Tibial nerve (tissue), 4 donors: ENCODE results near the gene KLHL40. TPM values are rescaled to one million over a fixed set of nuclear protein-coding genes. Genes with fewer than 3 reads are reported as not detected.

Experiments
- DNase-seq, 2 donors: peaks; one replicate each; pipeline ENCODE4 v3.0.0-alpha.2; 2019; ENCODE audit warnings: low spot score in 2 of 2
- H3K27ac ChIP-seq, 4 donors: fragments of 200-600 bp; sonication (generic) in 3 of 4; one replicate each; pipeline ENCODE4 v1.5.1; 2017 to 2019; ENCODE audit warnings: mild to moderate bottlenecking in 1 of 4
- H3K27me3 ChIP-seq, 2 donors: fragments of 200-600 bp; sonication (generic) in 1 of 2; one replicate each; pipeline versions ENCODE4 v1.5.1 to v1.6.0; 2017 to 2019
- H3K36me3 ChIP-seq, 3 donors: fragments of 200-600 bp; sonication (generic); one replicate each; pipeline ENCODE4 v1.5.1; 2018 to 2019
- H3K4me1 ChIP-seq, 4 donors: fragments of 200-600 bp; sonication (generic) in 3 of 4; one replicate each; pipeline ENCODE4 v1.5.1; 2017 to 2019
- H3K4me3 ChIP-seq, 4 donors: fragments of 200-600 bp; sonication (generic) in 3 of 4; one replicate each; pipeline ENCODE4 v1.5.1; 2017 to 2019; ENCODE audit warnings: mild to moderate bottlenecking in 1 of 4, moderate library complexity in 1 of 4
- H3K9me3 ChIP-seq, 4 donors: fragments of 200-600 bp; sonication (generic) in 3 of 4; one replicate each; pipeline ENCODE4 v1.5.1; 2017 to 2019
- CTCF ChIP-seq, 5 experiments: fragments of 200-600 bp in 3 of 5; fragments of 450-650 bp in 2 of 5; sonication (generic) in 3 of 5; IDR thresholded peaks; one replicate each; pipeline ENCODE4 v1.5.1; 2016 to 2019; ENCODE audit warnings: antibody characterized with exemption in 5 of 5, mild to moderate bottlenecking in 3 of 5, moderate library complexity in 2 of 5
- EP300 ChIP-seq, 2 donors: sonication (generic); formaldehyde crosslinking; IDR thresholded peaks; one replicate each; pipeline ENCODE4 v1.6.1; 2017; ENCODE audit warnings: antibody characterized with exemption in 2 of 2, mild to moderate bottlenecking in 1 of 2
- POLR2A ChIP-seq, 2 donors: fragments of 450-650 bp; IDR thresholded peaks; one replicate each; pipeline ENCODE4 v1.6.1; 2017; ENCODE audit warnings: antibody characterized with exemption in 2 of 2, mild to moderate bottlenecking in 2 of 2, moderate library complexity in 2 of 2
- WGBS, 2 donors: methylation state at CpG; one replicate each; pipeline ENCODE4 v1.1.5; 2018; 5-methylcytosine and 5-hydroxymethylcytosine counted together
- total RNA-seq, 4 donors: library from RNA; depleted of rRNA; stranded (reverse); fragments of >200 nt; gene quantifications; one replicate each; pipeline ENCODE4 v1.1.0, GENCODE V29; 2016

The KLHL40 gene
- total RNA-seq, 4 donors from 2014 or later: 0.42 TPM; not detected in 3

DNA sequence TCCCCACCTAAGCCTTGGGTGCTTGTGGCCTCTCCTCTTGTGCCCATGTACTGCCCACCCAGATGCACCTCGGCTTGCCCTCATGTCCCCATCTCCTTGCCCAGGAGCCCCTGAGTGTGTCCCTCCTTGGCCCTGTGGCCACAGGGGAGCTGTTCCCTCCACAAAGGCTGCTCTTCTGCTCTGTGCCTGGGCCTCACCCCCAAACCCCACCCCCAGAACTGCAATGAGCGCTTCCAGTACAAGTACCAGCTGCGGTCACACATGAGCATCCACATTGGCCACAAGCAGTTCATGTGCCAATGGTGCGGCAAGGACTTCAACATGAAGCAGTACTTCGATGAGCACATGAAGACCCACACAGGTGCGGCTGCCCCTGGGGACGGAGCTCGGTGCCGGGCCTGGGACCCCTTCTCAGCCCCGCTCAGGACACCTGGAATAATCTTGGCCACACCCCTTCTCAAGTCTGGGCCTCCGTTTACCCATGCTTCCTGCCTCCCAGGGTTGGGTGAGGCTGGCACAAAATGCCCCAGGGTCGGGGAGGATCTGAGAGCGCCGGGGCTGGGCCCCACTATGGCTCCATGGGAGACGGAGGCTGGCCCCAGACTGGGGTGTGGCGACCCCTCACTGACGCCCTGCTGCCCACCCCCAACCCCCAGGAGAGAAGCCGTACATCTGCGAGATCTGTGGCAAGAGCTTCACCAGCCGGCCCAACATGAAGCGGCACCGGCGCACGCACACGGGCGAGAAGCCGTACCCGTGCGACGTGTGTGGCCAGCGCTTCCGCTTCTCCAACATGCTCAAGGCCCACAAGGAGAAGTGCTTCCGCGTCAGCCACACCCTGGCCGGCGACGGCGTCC, 21.5 kb upstream of the KLHL40 start:
- DNase-seq: no peak
- peak overlapping the region in 1 of 4 donors; percentile 4 for H3K27ac ChIP-seq
- TF ChIP-seq EP300 (IDR thresholded peaks at IDR 0.05): no peak
- TF ChIP-seq POLR2A (IDR thresholded peaks at IDR 0.05): no peak
- TF ChIP-seq CTCF (IDR thresholded peaks at IDR 0.05): no peak
- peaks cover 0 to 59% (median 0%) of the 10 kb centered on the region in 3 donors for H3K36me3 ChIP-seq
- no peaks in the 10 kb centered on the region for H3K27me3 ChIP-seq
- no peaks in the 10 kb centered on the region for H3K9me3 ChIP-seq
- H3K4me1 ChIP-seq: peaks cover 0 to 39% (median 15%) of the 10 kb centered on the region in 4 donors
- H3K4me3 ChIP-seq: no peak overlapping the region
- WGBS, 2 donors: 82 to 89% methylated on average over 22 to 36 of the region's 38 CpGs

DNA sequence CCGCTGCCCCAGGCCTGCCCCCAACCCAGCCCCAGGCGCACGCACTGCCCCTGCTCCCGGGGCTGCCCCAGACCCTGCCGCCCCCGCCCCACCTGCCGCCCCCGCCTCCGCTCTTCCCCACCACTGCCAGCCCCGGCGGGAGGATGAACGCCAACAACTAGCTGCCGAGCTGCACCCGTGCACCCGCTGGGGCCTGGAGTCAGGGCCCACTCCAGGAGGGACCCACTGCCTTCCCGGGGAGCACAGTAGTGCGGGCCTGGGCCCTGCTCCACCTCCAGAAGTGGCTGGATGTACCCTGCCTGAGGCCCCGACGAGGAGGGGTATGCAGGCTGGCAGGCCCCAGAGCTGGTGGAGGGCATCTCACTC, 20.9 kb upstream of the KLHL40 start:
- no peak for DNase-seq
- Histone ChIP-seq H3K27me3 (no peaks in the 10 kb centered on the region), H3K4me1 (peaks cover 0 to 34% (median 15%) of the 10 kb centered on the region in 4 donors), H3K36me3 (peaks cover 0 to 53% (median 0%) of the 10 kb centered on the region in 3 donors), H3K27ac (no peak overlapping the region), H3K9me3 (no peaks in the 10 kb centered on the region), H3K4me3 (no peak overlapping the region)
- 80 to 94% methylated on average over 2 to 16 of the region's 19 CpGs for WGBS, 2 donors
- no peak for TF ChIP-seq POLR2A (IDR thresholded peaks at IDR 0.05)
- no peak for TF ChIP-seq EP300 (IDR thresholded peaks at IDR 0.05)
- TF ChIP-seq CTCF (IDR thresholded peaks at IDR 0.05): no peak

DNA sequence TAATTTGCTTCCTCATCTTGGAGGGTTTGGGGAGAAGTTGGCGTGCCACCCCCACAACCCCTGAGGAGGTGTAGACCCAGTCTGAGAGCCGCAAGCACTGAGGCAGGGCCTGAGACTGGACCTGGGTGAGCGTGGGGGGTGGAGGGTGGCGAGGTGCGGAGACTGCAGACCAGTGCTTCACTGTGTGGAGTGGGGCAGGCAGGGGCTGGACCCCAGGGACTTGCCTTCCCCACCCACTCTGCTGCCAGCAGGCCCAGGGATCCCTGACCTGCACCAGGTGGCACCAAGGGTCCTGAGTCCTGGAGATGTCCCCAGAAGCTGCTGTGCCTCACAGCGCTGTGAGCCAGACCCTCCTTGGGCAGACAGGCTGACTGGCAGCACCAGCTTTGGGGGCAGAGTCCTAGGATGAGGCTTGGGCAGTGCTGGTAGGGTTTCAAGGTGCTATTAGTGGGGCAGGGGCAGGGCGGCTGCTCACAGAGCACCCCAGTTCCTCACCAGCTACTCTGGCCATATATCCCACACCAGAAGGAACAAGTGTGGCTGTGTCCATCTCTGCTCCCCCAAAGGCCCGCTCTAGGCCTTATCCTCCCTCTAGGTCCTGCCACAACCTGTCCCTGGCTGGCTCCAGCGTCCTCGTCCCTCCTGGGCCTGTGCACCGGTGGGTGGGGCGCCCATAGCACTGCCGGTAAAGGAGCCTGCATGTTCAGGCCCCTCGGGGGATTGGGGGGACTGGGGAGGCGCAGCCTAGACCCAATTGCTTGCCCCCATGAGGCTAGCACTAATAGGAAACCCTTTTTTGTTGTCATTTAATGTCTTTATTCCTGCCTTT, 20.1 kb upstream of the KLHL40 start:
- Histone ChIP-seq H3K27me3 (no peaks in the 10 kb centered on the region), H3K9me3 (no peaks in the 10 kb centered on the region), H3K4me3 (no peak overlapping the region), H3K27ac (peak overlapping the region in 2 of 4 donors; percentile 50 to 80), H3K36me3 (peaks cover 0 to 44% (median 0%) of the 10 kb centered on the region in 3 donors), H3K4me1 (peaks cover 0 to 26% (median 15%) of the 10 kb centered on the region in 4 donors)
- TF ChIP-seq POLR2A (IDR thresholded peaks at IDR 0.05) (no peak), EP300 (IDR thresholded peaks at IDR 0.05) (no peak), CTCF (IDR thresholded peaks at IDR 0.05) (no peak)
- no peak for DNase-seq
- whole genome bisulfite sequencing, 2 donors: 83 to 84% methylated on average over 14 to 15 of the region's 15 CpGs

DNA sequence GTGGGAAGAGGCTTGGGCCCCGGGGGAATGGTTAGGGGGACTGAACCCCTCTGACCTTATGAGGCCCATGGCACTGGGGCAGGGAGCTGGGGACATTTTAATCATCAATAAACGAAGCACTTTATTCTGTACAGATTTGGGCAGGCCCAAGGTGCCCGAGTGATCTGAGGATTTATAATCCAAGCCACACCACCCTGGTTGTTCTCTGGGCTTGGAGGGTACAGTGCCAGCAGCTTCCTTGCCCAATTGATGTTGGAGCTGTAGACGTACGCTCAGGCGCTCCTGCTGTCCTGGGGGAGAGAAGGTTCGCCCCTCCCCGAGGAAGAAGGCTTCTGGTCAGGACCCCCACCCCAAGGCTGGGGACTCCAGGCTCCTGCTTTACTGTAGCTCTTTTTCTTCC, 19.3 kb upstream of the KLHL40 start:
- H3K36me3 ChIP-seq: peaks cover 0 to 37% (median 0%) of the 10 kb centered on the region in 3 donors
- TF ChIP-seq CTCF (IDR thresholded peaks at IDR 0.05): no peak
- TF ChIP-seq POLR2A (IDR thresholded peaks at IDR 0.05): no peak
- TF ChIP-seq EP300 (IDR thresholded peaks at IDR 0.05): no peak
- peak overlapping the region in 3 of 4 donors; percentile 0 to 80 (median 50) for H3K27ac ChIP-seq
- DNase-seq: no peak
- peaks cover 0 to 25% (median 15%) of the 10 kb centered on the region in 4 donors for H3K4me1 ChIP-seq
- no peaks in the 10 kb centered on the region for H3K27me3 ChIP-seq
- H3K4me3 ChIP-seq: no peak overlapping the region
- no peaks in the 10 kb centered on the region for H3K9me3 ChIP-seq
- WGBS, 2 donors: 52 to 62% methylated on average over 8 of the region's 8 CpGs
